H9 (cell line): ENCODE data around the gene IGF2BP2. TPM values are rescaled to one million over a fixed set of nuclear protein-coding genes. Genes with fewer than 3 reads are reported as not detected.

Source experiments
- DNase-seq: peaks from one replicate; pipeline ENCODE4 v3.0.0-alpha.2; 2017
- H2AFZ ChIP-seq: one replicate; pipeline ENCODE4 v1.6.1; 2013; ENCODE audit warnings: mild to moderate bottlenecking, low read length, control low read depth, moderate library complexity
- H2AK5ac ChIP-seq: 2 replicates; pipeline ENCODE4 v1.6.1; 2013; ENCODE audit warnings: low read length, control low read depth, mixed read lengths; ENCODE audit not compliant: insufficient read length
- H2BK120ac ChIP-seq: one replicate; pipeline ENCODE4 v1.6.1; 2013; ENCODE audit warnings: low read depth, mild to moderate bottlenecking, low read length, control low read depth, inconsistent platforms; ENCODE audit not compliant: poor library complexity, severe bottlenecking
- H2BK12ac ChIP-seq: 2 replicates; pipeline ENCODE4 v1.6.1; 2013; ENCODE audit warnings: low read length, control low read depth, mixed read lengths, low read depth; ENCODE audit not compliant: insufficient read length
- H2BK15ac ChIP-seq: 2 replicates; pipeline ENCODE4 v1.6.1; 2013; ENCODE audit warnings: low read depth, low read length, control low read depth
- H2BK20ac ChIP-seq: one replicate; pipeline ENCODE4 v1.6.1; 2013; ENCODE audit warnings: low read depth, mild to moderate bottlenecking, low read length, control low read depth, inconsistent platforms; ENCODE audit not compliant: poor library complexity, severe bottlenecking
- H2BK5ac ChIP-seq: 2 replicates; pipeline ENCODE4 v1.6.1; 2013; ENCODE audit warnings: low read length, control low read depth, mixed read lengths; ENCODE audit not compliant: insufficient read length
- H3K14ac ChIP-seq: 2 replicates; pipeline ENCODE4 v1.6.1; 2013; ENCODE audit warnings: low read length, control low read depth; ENCODE audit not compliant: insufficient read depth
- H3K18ac ChIP-seq: 2 replicates; pipeline ENCODE4 v1.6.1; 2013; ENCODE audit warnings: low read depth, mild to moderate bottlenecking, mixed read lengths, low read length, control low read depth; ENCODE audit not compliant: insufficient read length
- H3K23ac ChIP-seq: 2 replicates; pipeline ENCODE4 v1.6.1; 2013; ENCODE audit warnings: low read length, control low read depth, mixed read lengths, low read depth; ENCODE audit not compliant: insufficient read length
- H3K23me2 ChIP-seq: 2 replicates; pipeline ENCODE4 v1.6.1; 2013; ENCODE audit warnings: low read depth, mild to moderate bottlenecking, mixed read lengths, low read length, control low read depth; ENCODE audit not compliant: insufficient read length, poor library complexity, severe bottlenecking
- H3K27ac ChIP-seq: 2 replicates; pipeline ENCODE4 v1.5.1; 2013; ENCODE audit warnings: low read length, control low read depth, mixed read lengths, low read depth; ENCODE audit not compliant: insufficient read length
- H3K27me3 ChIP-seq: 2 replicates; pipeline ENCODE4 v1.6.1; 2013; ENCODE audit warnings: low read length, control low read depth, inconsistent platforms; ENCODE audit not compliant: insufficient read depth
- H3K4ac ChIP-seq: 2 replicates; pipeline ENCODE4 v1.6.1; 2013; ENCODE audit warnings: low read depth, mild to moderate bottlenecking, control low read depth, inconsistent platforms, low read length, moderate library complexity
- H3K4me1 ChIP-seq: 2 replicates; pipeline ENCODE4 v1.6.1; 2013; ENCODE audit warnings: low read length, control low read depth, inconsistent platforms; ENCODE audit not compliant: insufficient read depth
- H3K4me2 ChIP-seq: 2 replicates; pipeline ENCODE4 v1.6.1; 2013; ENCODE audit warnings: low read length, control low read depth, mixed read lengths; ENCODE audit not compliant: insufficient read length, insufficient read depth
- H3K56ac ChIP-seq: 2 replicates; pipeline ENCODE4 v1.6.1; 2013; ENCODE audit warnings: low read depth, mild to moderate bottlenecking, mixed read lengths, low read length, control low read depth; ENCODE audit not compliant: insufficient read length
- H3K79me1 ChIP-seq: 2 replicates; pipeline ENCODE4 v1.6.1; 2013; ENCODE audit warnings: low read depth, mild to moderate bottlenecking, moderate library complexity, low read length, control low read depth, inconsistent platforms; ENCODE audit not compliant: insufficient read depth, poor library complexity, severe bottlenecking
- H3K79me2 ChIP-seq: 2 replicates; pipeline ENCODE4 v1.6.1; 2013; ENCODE audit warnings: low read length, control low read depth, inconsistent platforms; ENCODE audit not compliant: insufficient read depth
- H3K9ac ChIP-seq: 2 replicates; pipeline ENCODE4 v1.6.1; 2013; ENCODE audit warnings: low read length, control low read depth, mixed read lengths; ENCODE audit not compliant: insufficient read length; ENCODE audit errors: extremely low read depth
- H3K9me3 ChIP-seq: one replicate; pipeline ENCODE4 v1.6.1; 2013; ENCODE audit warnings: low read depth, low read length, inconsistent platforms; ENCODE audit not compliant: control insufficient read depth
- H3T11ph ChIP-seq: one replicate; pipeline ENCODE4 v1.6.1; 2013; ENCODE audit warnings: mild to moderate bottlenecking, low read length, control low read depth, inconsistent platforms
- H4K20me1 ChIP-seq: one replicate; pipeline ENCODE4 v1.6.1; 2013; ENCODE audit not compliant: control insufficient read depth, insufficient read length, insufficient read depth
- H4K5ac ChIP-seq: 2 replicates; pipeline ENCODE4 v1.6.1; 2013; ENCODE audit warnings: low read depth, mild to moderate bottlenecking, mixed read lengths, low read length, control low read depth; ENCODE audit not compliant: insufficient read length
- H4K8ac ChIP-seq: replicated peaks from 2 replicates; pipeline ENCODE4 v1.6.1; 2013; ENCODE audit warnings: low read length, control low read depth, mixed read lengths, low read depth; ENCODE audit not compliant: insufficient read length
- H4K91ac ChIP-seq: 2 replicates; pipeline ENCODE4 v1.6.1; 2013; ENCODE audit warnings: low read depth, mild to moderate bottlenecking, moderate library complexity, mixed read lengths, low read length, control low read depth; ENCODE audit not compliant: insufficient read length
- H3K27ac Mint-ChIP-seq, 3 experiments: 2 replicates in 2 of 3; 3 replicates in 1 of 3; pipeline ENCODE4 v1.8.0; 2020 to 2021; ENCODE audit warnings: mixed read lengths in 3 of 3, mild to moderate bottlenecking in 1 of 3, moderate library complexity in 1 of 3
- H3K27me3 Mint-ChIP-seq: 2 replicates; pipeline ENCODE4 v1.8.0; 2021; ENCODE audit warnings: low read depth, mild to moderate bottlenecking, moderate library complexity, mixed read lengths
- H3K36me3 Mint-ChIP-seq, 3 experiments: 2 replicates in 2 of 3; 3 replicates in 1 of 3; pipeline ENCODE4 v1.8.0; 2020 to 2021; ENCODE audit warnings: low read depth in 3 of 3, mixed read lengths in 3 of 3; ENCODE audit not compliant: insufficient read depth in 1 of 3
- H3K4me1 Mint-ChIP-seq, 2 experiments: 2 replicates each; pipeline ENCODE4 v1.8.0; 2020; ENCODE audit warnings: mixed read lengths in 2 of 2
- H3K4me3 Mint-ChIP-seq, 2 experiments: 2 replicates in 1 of 2; 3 replicates in 1 of 2; pipeline ENCODE4 v1.8.0; 2020 to 2021; ENCODE audit warnings: mild to moderate bottlenecking in 2 of 2, mixed read lengths in 2 of 2, moderate library complexity in 1 of 2
- H3K9me3 Mint-ChIP-seq, 2 experiments: 2 replicates in 1 of 2; 3 replicates in 1 of 2; pipeline ENCODE4 v1.8.0; 2020; ENCODE audit warnings: mild to moderate bottlenecking in 2 of 2, mixed read lengths in 2 of 2, moderate library complexity in 1 of 2
- WGBS: extraction: QIAGEN DNeasy Blood & Tissue Kit; methylation state at CpG from one replicate; pipeline ENCODE4 v1.1.7; 2013; ENCODE audit warnings: missing lambda C conversion rate, low lambda C conversion rate, mixed read lengths; ENCODE audit not compliant: insufficient read length; ENCODE audit errors: extremely low coverage; 5-methylcytosine and 5-hydroxymethylcytosine counted together
- total RNA-seq: library from RNA; stranded (reverse); gene quantifications from 2 replicates; pipeline ENCODE4 v1.2.1, GENCODE V29; 2021
- TF ChIP-seq, protein P1 (sequence below): fragments of 200-600 bp; sonication (generic); conservative IDR thresholded peaks from 3 replicates; pipeline ENCODE4 v1.8.0; 2021; ENCODE audit warnings: antibody characterized with exemption, mild to moderate bottlenecking

IGF2BP2 gene
- total RNA-seq, 1 experiment from 2014 or later: 130 TPM

DNA sequence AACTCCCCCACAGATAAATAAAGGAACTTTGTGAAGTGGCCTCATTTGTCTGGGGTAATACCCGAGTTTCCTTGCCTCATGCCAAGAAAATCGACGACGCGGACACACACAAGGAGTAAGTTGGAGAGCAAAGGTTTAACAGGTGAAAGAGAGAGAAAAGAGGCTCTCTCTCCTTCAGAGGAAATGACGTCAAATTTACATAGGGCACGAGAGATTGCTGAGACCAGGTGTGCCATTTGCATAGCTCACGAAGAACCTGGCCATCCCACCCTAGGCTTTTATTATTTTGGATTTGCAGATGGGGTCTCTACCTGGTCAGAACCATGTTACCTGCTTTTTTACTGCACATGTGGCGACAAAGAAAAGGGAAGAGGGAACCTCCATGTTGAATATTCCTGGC, 49.3 kb upstream of the IGF2BP2 start:
- Histone ChIP-seq H4K91ac (no peak overlapping the region), H3K4me1 (no peaks in the 10 kb centered on the region), H3K27me3 (no peaks in the 10 kb centered on the region), H3K23ac (no peak overlapping the region), H3K9me3 (no peaks in the 10 kb centered on the region), H2AK5ac (no peak overlapping the region), H3K27ac (no peak overlapping the region), H3K9ac (no peak overlapping the region), H3K14ac (no peak overlapping the region), H2BK15ac (no peak overlapping the region), H3K4me2 (no peak overlapping the region), H3K79me1 (no peaks in the 10 kb centered on the region), H4K20me1 (no peaks in the 10 kb centered on the region), H3K18ac (no peak overlapping the region), H3K23me2 (no peaks in the 10 kb centered on the region), H3K79me2 (no peaks in the 10 kb centered on the region), H2AFZ (no peak overlapping the region), H4K5ac (no peak overlapping the region), H2BK5ac (no peak overlapping the region), H3K56ac (no peak overlapping the region), H4K8ac (no peak overlapping the region), H3T11ph (no peak overlapping the region), H2BK20ac (no peak overlapping the region), H2BK12ac (no peak overlapping the region), H3K4ac (no peak overlapping the region), H2BK120ac (no peak overlapping the region)
- Mint-ChIP-seq H3K4me3 (no peak overlapping the region), H3K9me3 (no peaks in the 10 kb centered on the region), H3K27me3 (no peaks in the 10 kb centered on the region), H3K27ac (no peak overlapping the region), H3K36me3 (no peaks in the 10 kb centered on the region), H3K4me1 (peaks cover 4 to 10% of the 10 kb centered on the region in 2 experiments; a peak in 3 of 4 replicates)
- no CpG with 5 or more reads among the region's 9 CpGs for WGBS
- TF ChIP-seq, protein P1, sequence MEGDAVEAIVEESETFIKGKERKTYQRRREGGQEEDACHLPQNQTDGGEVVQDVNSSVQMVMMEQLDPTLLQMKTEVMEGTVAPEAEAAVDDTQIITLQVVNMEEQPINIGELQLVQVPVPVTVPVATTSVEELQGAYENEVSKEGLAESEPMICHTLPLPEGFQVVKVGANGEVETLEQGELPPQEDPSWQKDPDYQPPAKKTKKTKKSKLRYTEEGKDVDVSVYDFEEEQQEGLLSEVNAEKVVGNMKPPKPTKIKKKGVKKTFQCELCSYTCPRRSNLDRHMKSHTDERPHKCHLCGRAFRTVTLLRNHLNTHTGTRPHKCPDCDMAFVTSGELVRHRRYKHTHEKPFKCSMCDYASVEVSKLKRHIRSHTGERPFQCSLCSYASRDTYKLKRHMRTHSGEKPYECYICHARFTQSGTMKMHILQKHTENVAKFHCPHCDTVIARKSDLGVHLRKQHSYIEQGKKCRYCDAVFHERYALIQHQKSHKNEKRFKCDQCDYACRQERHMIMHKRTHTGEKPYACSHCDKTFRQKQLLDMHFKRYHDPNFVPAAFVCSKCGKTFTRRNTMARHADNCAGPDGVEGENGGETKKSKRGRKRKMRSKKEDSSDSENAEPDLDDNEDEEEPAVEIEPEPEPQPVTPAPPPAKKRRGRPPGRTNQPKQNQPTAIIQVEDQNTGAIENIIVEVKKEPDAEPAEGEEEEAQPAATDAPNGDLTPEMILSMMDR: no peak
- peak; percentile 29 for DNase-seq
